Fibroblast of lung (primary cell): Measurements from ENCODE around the gene DUSP9.

ENCODE experiments used
- CTCF ChIP-seq, 2 donors: IDR thresholded peaks in 1 of 2; conservative IDR thresholded peaks in 1 of 2; 1 replicate in 1 of 2; 2 replicates in 1 of 2; pipeline ENCODE4 v1.5.1; 2011 to 2012; ENCODE audit warnings: low read length in 2 of 2, control low read depth in 1 of 2, inconsistent platforms in 1 of 2, low read depth in 1 of 2, mild to moderate bottlenecking in 1 of 2
- EZH2 ChIP-seq: IDR thresholded peaks from 2 replicates; pipeline ENCODE4 v1.5.1; 2012; ENCODE audit warnings: low read length, control low read depth, mild to moderate bottlenecking; ENCODE audit errors: missing control alignments

- TF ChIP-seq CTCF (conservative IDR thresholded peaks at IDR 0.05 in 1 of 2, IDR thresholded peaks at IDR 0.05 in 1 of 2; ENCODE audit: low read depth in 1 of 2, low read length in 2 of 2) (no peak), EZH2 (no peak)
Observed at GRCh38 chrX:153700376-153700945, 53.5 kb downstream of the DUSP9 start.
